ENCODE measurements around the gene ARSG.

ARSG gene

GRCh38 chr17:68379692-68380677 lies 88.7 kb downstream of the ARSG start:
- no peak for DNase-seq

- no peak for DNase-seq
Observed at GRCh38 chr17:68381076-68381900, 90.0 kb downstream of the ARSG start.

GRCh38 chr17:68382582-68383085 lies 91.3 kb downstream of the ARSG start:
- DNase-seq, result no peak

- DNase-seq, result no peak
Observed at GRCh38 chr17:68383120-68383442, 91.8 kb downstream of the ARSG start.

- no peak for DNase-seq
Observed at GRCh38 chr17:68383443-68384321, 92.4 kb downstream of the ARSG start.

- no peak for DNase-seq
Observed at GRCh38 chr17:68384471-68384870, 93.2 kb downstream of the ARSG start.

- no peak for DNase-seq
Observed at GRCh38 chr17:68384941-68385340, 93.6 kb downstream of the ARSG start.

GRCh38 chr17:68385490-68386215 lies 94.4 kb downstream of the ARSG start:
- no peak for DNase-seq

- no peak for DNase-seq
Observed at GRCh38 chr17:68387435-68388218, 96.3 kb downstream of the ARSG start.

GRCh38 chr17:68389041-68389440 lies 97.7 kb downstream of the ARSG start:
- DNase-seq, result no peak

GRCh38 chr17:68390888-68391545 lies 99.7 kb downstream of the ARSG start:
- no peak for DNase-seq

GRCh38 chr17:68391561-68392268 lies 100.4 kb downstream of the ARSG start:
- DNase-seq, result no peak

GRCh38 chr17:68394608-68395331 lies 103.5 kb downstream of the ARSG start:
- no peak for DNase-seq

GRCh38 chr17:68396226-68397107 lies 105.2 kb downstream of the ARSG start:
- no peak for DNase-seq

- DNase-seq, result no peak
Observed at GRCh38 chr17:68397108-68397536, 105.8 kb downstream of the ARSG start.

GRCh38 chr17:68398691-68399637 lies 107.7 kb downstream of the ARSG start:
- DNase-seq, result no peak

All from NCI-H524 treated with DMSO at 0.1 percent for 48 hours (cell line).